Stomach (tissue), 4 donors: Measurements from ENCODE around the gene FTO.

Experiments
- POLR2A ChIP-seq, 4 donors: fragments of 450-650 bp; IDR thresholded peaks; one replicate each; pipeline ENCODE4 v1.6.1; 2016; ENCODE audit warnings: antibody characterized with exemption in 4 of 4, control low read depth in 2 of 4, mild to moderate bottlenecking in 1 of 4, moderate library complexity in 1 of 4
- TF ChIP-seq, protein P1 (sequence below), 7 experiments: fragments of 450-650 bp in 4 of 7; fragments of 200-600 bp in 3 of 7; sonication (generic) in 3 of 7; IDR thresholded peaks; one replicate each; pipeline ENCODE4 v1.5.1; 2016 to 2019; ENCODE audit warnings: antibody characterized with exemption in 7 of 7, control low read depth in 2 of 7, mild to moderate bottlenecking in 1 of 7

GRCh38 chr16:54171626-54172537, 467.9 kb downstream of the FTO start:
- TF ChIP-seq POLR2A (IDR thresholded peaks at IDR 0.05) = no peak
- TF ChIP-seq, protein P1, sequence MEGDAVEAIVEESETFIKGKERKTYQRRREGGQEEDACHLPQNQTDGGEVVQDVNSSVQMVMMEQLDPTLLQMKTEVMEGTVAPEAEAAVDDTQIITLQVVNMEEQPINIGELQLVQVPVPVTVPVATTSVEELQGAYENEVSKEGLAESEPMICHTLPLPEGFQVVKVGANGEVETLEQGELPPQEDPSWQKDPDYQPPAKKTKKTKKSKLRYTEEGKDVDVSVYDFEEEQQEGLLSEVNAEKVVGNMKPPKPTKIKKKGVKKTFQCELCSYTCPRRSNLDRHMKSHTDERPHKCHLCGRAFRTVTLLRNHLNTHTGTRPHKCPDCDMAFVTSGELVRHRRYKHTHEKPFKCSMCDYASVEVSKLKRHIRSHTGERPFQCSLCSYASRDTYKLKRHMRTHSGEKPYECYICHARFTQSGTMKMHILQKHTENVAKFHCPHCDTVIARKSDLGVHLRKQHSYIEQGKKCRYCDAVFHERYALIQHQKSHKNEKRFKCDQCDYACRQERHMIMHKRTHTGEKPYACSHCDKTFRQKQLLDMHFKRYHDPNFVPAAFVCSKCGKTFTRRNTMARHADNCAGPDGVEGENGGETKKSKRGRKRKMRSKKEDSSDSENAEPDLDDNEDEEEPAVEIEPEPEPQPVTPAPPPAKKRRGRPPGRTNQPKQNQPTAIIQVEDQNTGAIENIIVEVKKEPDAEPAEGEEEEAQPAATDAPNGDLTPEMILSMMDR (IDR thresholded peaks at IDR 0.05) = peak in 1 of 7 experiments; percentile 3
